H1 (cell line): Measurements from ENCODE around the gene CYREN. TPM values are rescaled to one million over a fixed set of nuclear protein-coding genes. Genes with fewer than 3 reads are reported as not detected.

ENCODE experiments used
- CTCF ChIA-PET: fragments of 300-600 bp; sonication (Branson Sonifier 250); formaldehyde crosslinking; loops from one replicate; lab custom pipeline; 2021; ENCODE audit not compliant: partially characterized antibody; lab: Charles Lee
- POLR2A ChIA-PET: fragments of 300-600 bp; sonication (Branson Sonifier 250); formaldehyde crosslinking; loops from one replicate; lab custom pipeline; 2021; ENCODE audit warnings: inconsistent platforms; ENCODE audit not compliant: partially characterized antibody; lab: Charles Lee
- DNase-seq, 2 experiments: peaks; one replicate each; pipeline versions ENCODE4 v3.0.0 to v3.0.0-alpha.2; 2010 to 2022; ENCODE audit warnings: low spot score in 2 of 2, low read depth in 1 of 2, mixed read lengths in 1 of 2
- FAIRE-seq: peaks from 2 replicates; lab custom pipeline; 2011; peaks lifted over from hg19 to GRCh38; lab: Jason Lieb, UNC
- H2AFZ ChIP-seq: 2 replicates; pipeline ENCODE4 v1.8.1; 2012; ENCODE audit warnings: low read length, inconsistent platforms
- H2AK5ac ChIP-seq: 2 replicates; pipeline ENCODE4 v1.6.1; 2013; ENCODE audit warnings: low read depth, low read length
- H2BK120ac ChIP-seq: replicated peaks from 2 replicates; pipeline ENCODE3; 2013; ENCODE audit warnings: low read depth, low read length, inconsistent platforms
- H2BK12ac ChIP-seq: 2 replicates; pipeline ENCODE4 v1.6.1; 2013; ENCODE audit warnings: low read depth, low read length
- H2BK15ac ChIP-seq: 2 replicates; pipeline ENCODE4 v1.6.1; 2013; ENCODE audit warnings: low read length
- H2BK20ac ChIP-seq: 2 replicates; pipeline ENCODE4 v1.6.1; 2013; ENCODE audit warnings: low read length
- H2BK5ac ChIP-seq: 2 replicates; pipeline ENCODE4 v1.6.1; 2013; ENCODE audit warnings: low read depth, low read length
- H3K14ac ChIP-seq: 2 replicates; pipeline ENCODE4 v1.6.1; 2013; ENCODE audit warnings: inconsistent platforms; ENCODE audit not compliant: insufficient read length
- H3K18ac ChIP-seq: 2 replicates; pipeline ENCODE4 v1.6.1; 2013; ENCODE audit warnings: low read length; ENCODE audit errors: extremely low read depth
- H3K23ac ChIP-seq: 2 replicates; pipeline ENCODE4 v1.6.1; 2013; ENCODE audit warnings: inconsistent platforms; ENCODE audit not compliant: insufficient read length
- H3K23me2 ChIP-seq: 2 replicates; pipeline ENCODE4 v1.6.1; 2013; ENCODE audit warnings: low read depth, low read length
- H3K27ac ChIP-seq: 2 replicates; pipeline ENCODE4 v1.6.1; 2011; ENCODE audit warnings: low read depth, low read length, inconsistent platforms
- H3K27me3 ChIP-seq, 4 experiments: replicated peaks in 1 of 4; 1 replicate in 1 of 4; 2 replicates in 3 of 4; pipeline versions ENCODE4 v1.6.1 to v1.8.1; 2011 to 2013; ENCODE audit warnings: low read length in 3 of 4, mild to moderate bottlenecking in 3 of 4, inconsistent platforms in 2 of 4, mixed read lengths in 2 of 4, moderate library complexity in 1 of 4; ENCODE audit not compliant: control insufficient read depth in 3 of 4, insufficient read depth in 3 of 4; ENCODE audit errors: extremely low read depth in 1 of 4
- H3K36me3 ChIP-seq, 4 experiments: 2 replicates each; pipeline versions ENCODE4 v1.6.1 to v1.8.1; 2011 to 2013; ENCODE audit warnings: mild to moderate bottlenecking in 4 of 4, low read length in 3 of 4, moderate library complexity in 2 of 4, control low read depth in 1 of 4, inconsistent platforms in 1 of 4; ENCODE audit not compliant: insufficient read depth in 4 of 4, control insufficient read depth in 2 of 4
- H3K4ac ChIP-seq: replicated peaks from 2 replicates; pipeline ENCODE3; 2013; ENCODE audit warnings: low read length, low read depth, mixed read lengths, inconsistent platforms; ENCODE audit not compliant: insufficient read length
- H3K4me1 ChIP-seq, 4 experiments: replicated peaks in 1 of 4; 1 replicate in 1 of 4; 2 replicates in 3 of 4; pipeline versions ENCODE4 v1.6.1 to v1.8.1; 2011 to 2013; ENCODE audit warnings: low read length in 3 of 4, inconsistent platforms in 2 of 4, mixed read lengths in 1 of 4; ENCODE audit not compliant: insufficient read depth in 4 of 4, control insufficient read depth in 3 of 4
- H3K4me2 ChIP-seq, 2 experiments: 2 replicates each; pipeline versions ENCODE4 v1.6.1 to v1.8.1; 2011 to 2013; ENCODE audit warnings: low read depth in 2 of 2, low read length in 2 of 2, control low read depth in 1 of 2, inconsistent platforms in 1 of 2, mild to moderate bottlenecking in 1 of 2; ENCODE audit not compliant: insufficient read depth in 1 of 2
- H3K4me3 ChIP-seq, 4 experiments: fragments of 200-600, 300-600 bp in 1 of 4; sonication (generic), shearing (Covaris generic), sonication (Bioruptor Twin) in 1 of 4; 2 replicates each; pipeline versions ENCODE4 v1.5.1 to v1.8.1; 2011 to 2016; ENCODE audit warnings: low read length in 4 of 4, low read depth in 3 of 4, control low read depth in 2 of 4, inconsistent platforms in 2 of 4, mild to moderate bottlenecking in 2 of 4, mixed read lengths in 1 of 4, moderate library complexity in 1 of 4; ENCODE audit not compliant: insufficient read depth in 2 of 4; ENCODE audit errors: extremely low read depth in 1 of 4
- H3K56ac ChIP-seq: replicated peaks from 2 replicates; pipeline ENCODE3; 2013; ENCODE audit warnings: low read depth, mild to moderate bottlenecking, mixed read lengths, low read length, inconsistent platforms; ENCODE audit not compliant: insufficient read length
- H3K79me1 ChIP-seq: 2 replicates; pipeline ENCODE4 v1.6.1; 2013; ENCODE audit warnings: low read depth, low read length, control low read depth
- H3K79me2 ChIP-seq, 2 experiments: 2 replicates each; pipeline versions ENCODE4 v1.6.1 to v1.8.1; 2012 to 2013; ENCODE audit warnings: low read length in 2 of 2, mild to moderate bottlenecking in 2 of 2, inconsistent platforms in 1 of 2; ENCODE audit not compliant: insufficient read depth in 2 of 2, control insufficient read depth in 1 of 2
- H3K9ac ChIP-seq, 4 experiments: replicated peaks in 1 of 4; 1 replicate in 1 of 4; 2 replicates in 3 of 4; pipeline versions ENCODE4 v1.6.1 to v1.8.1; 2011 to 2013; ENCODE audit warnings: low read depth in 3 of 4, low read length in 3 of 4, control low read depth in 2 of 4, mild to moderate bottlenecking in 2 of 4, moderate library complexity in 2 of 4, inconsistent platforms in 1 of 4; ENCODE audit errors: extremely low read depth in 1 of 4
- H3K9me3 ChIP-seq, 2 experiments: 2 replicates each; pipeline versions ENCODE4 v1.6.1 to v1.8.1; 2012 to 2013; ENCODE audit warnings: mild to moderate bottlenecking in 2 of 2, moderate library complexity in 2 of 2, control low read depth in 1 of 2, inconsistent platforms in 1 of 2, low read depth in 1 of 2, low read length in 1 of 2, mixed read lengths in 1 of 2; ENCODE audit not compliant: insufficient read depth in 2 of 2
- H4K20me1 ChIP-seq, 2 experiments: replicated peaks in 1 of 2; 2 replicates each; pipeline versions ENCODE3 to v1.8.1; 2011 to 2013; ENCODE audit warnings: inconsistent platforms in 2 of 2, low read length in 2 of 2, mild to moderate bottlenecking in 1 of 2; ENCODE audit not compliant: insufficient read depth in 2 of 2, control insufficient read depth in 1 of 2
- H4K5ac ChIP-seq: 2 replicates; pipeline ENCODE4 v1.6.1; 2013; ENCODE audit warnings: low read length, low read depth, mixed read lengths, inconsistent platforms; ENCODE audit not compliant: insufficient read length
- H4K8ac ChIP-seq: 2 replicates; pipeline ENCODE4 v1.8.0; 2013; ENCODE audit warnings: mild to moderate bottlenecking, moderate library complexity, low read length, inconsistent platforms; ENCODE audit not compliant: insufficient read depth; ENCODE audit errors: extremely low read depth
- H4K91ac ChIP-seq: replicated peaks from 2 replicates; pipeline ENCODE3; 2013; ENCODE audit warnings: low read length, mixed read lengths, inconsistent platforms; ENCODE audit not compliant: insufficient read length
- CBX8 ChIP-seq: fragments of 300-800, 300-1000 bp; sonication (generic); IDR thresholded peaks from 2 replicates; pipeline ENCODE4 v1.7.1; 2016; ENCODE audit warnings: low read depth, low read length, borderline replicate concordance
- CREB1 ChIP-seq: IDR thresholded peaks from 2 replicates; pipeline ENCODE4 v1.6.1; 2012; ENCODE audit warnings: inconsistent platforms
- EGR1 ChIP-seq: IDR thresholded peaks from 2 replicates; pipeline ENCODE4 v1.6.1; 2011; ENCODE audit warnings: low read depth, low read length, borderline replicate concordance
- EP300 ChIP-seq, 2 experiments: IDR thresholded peaks; 1 replicate in 1 of 2; 2 replicates in 1 of 2; pipeline ENCODE4 v1.6.1; 2011 to 2012; ENCODE audit warnings: low read depth in 2 of 2, low read length in 2 of 2, mild to moderate bottlenecking in 2 of 2, borderline replicate concordance in 1 of 2, inconsistent platforms in 1 of 2, moderate library complexity in 1 of 2
- GTF2F1 ChIP-seq: IDR thresholded peaks from 2 replicates; pipeline ENCODE4 v1.6.1; 2012; ENCODE audit warnings: low read depth, low read length, improper control_type of control experiment, borderline replicate concordance
- HDAC2 ChIP-seq, 2 experiments: fragments of 300-600 bp in 1 of 2; sonication (generic) in 1 of 2; IDR thresholded peaks; 2 replicates each; pipeline ENCODE4 v1.6.1; 2011 to 2012; ENCODE audit warnings: low read depth in 2 of 2, low read length in 2 of 2, mild to moderate bottlenecking in 2 of 2, moderate library complexity in 2 of 2, borderline replicate concordance in 1 of 2, inconsistent platforms in 1 of 2
- POLR2A ChIP-seq, 2 experiments: IDR thresholded peaks; 1 replicate in 1 of 2; 2 replicates in 1 of 2; pipeline ENCODE4 v1.6.1; 2011; ENCODE audit warnings: low read depth in 2 of 2, low read length in 2 of 2, mild to moderate bottlenecking in 2 of 2; ENCODE audit errors: control extremely low read depth in 1 of 2
- RFX5 ChIP-seq: IDR thresholded peaks from 2 replicates; pipeline ENCODE4 v1.6.1; 2011; ENCODE audit warnings: low read depth, low read length, improper control_type of control experiment, borderline replicate concordance
- RNF2 ChIP-seq: fragments of 200-900, 300-1000 bp; sonication (generic); IDR thresholded peaks from 2 replicates; pipeline ENCODE4 v1.7.1; 2016; ENCODE audit warnings: borderline replicate concordance, low read depth, mild to moderate bottlenecking, antibody characterized with exemption, low read length; ENCODE audit not compliant: poor library complexity, severe bottlenecking; ENCODE audit errors: missing control alignments
- SP1 ChIP-seq: IDR thresholded peaks from 2 replicates; pipeline ENCODE4 v1.6.1; 2011; ENCODE audit warnings: low read depth, low read length
- TAF1 ChIP-seq: IDR thresholded peaks from 2 replicates; pipeline ENCODE4 v1.6.1; 2011; ENCODE audit warnings: mild to moderate bottlenecking, low read depth, low read length
- YY1 ChIP-seq: IDR thresholded peaks from 2 replicates; pipeline ENCODE4 v1.6.1; 2011; ENCODE audit warnings: low read depth, mild to moderate bottlenecking, low read length
- WGBS, 2 experiments: shearing (Covaris generic) in 1 of 2; methylation state at CpG; one replicate each; pipeline versions ENCODE4 v1.1.6 to v1.1.7; 2013 to 2015; ENCODE audit warnings: low lambda C conversion rate in 2 of 2, mixed read lengths in 2 of 2, inconsistent platforms in 1 of 2, low coverage in 1 of 2, missing lambda C conversion rate in 1 of 2; ENCODE audit not compliant: insufficient replicate concordance in 2 of 2, insufficient coverage in 1 of 2, insufficient read length in 1 of 2; ENCODE audit errors: extremely low coverage in 1 of 2, missing lambda C conversion rate in 1 of 2; 5-methylcytosine and 5-hydroxymethylcytosine counted together
- polyA plus RNA-seq, 7 experiments: library from polyadenylated mRNA; depleted of rRNA in 3 of 7; stranded (reverse) in 5 of 7; unstranded in 2 of 7; fragments of >200 nt in 5 of 7; fragments of 200-250 nt in 2 of 7; gene quantifications; 1 replicate in 5 of 7; 2 replicates in 1 of 7; 4 replicates in 1 of 7; pipeline versions ENCODE4 v1.2.1 to v1.2.3, GENCODE V29; 2011 to 2013; ENCODE audit warnings: missing spikeins in 2 of 7, mixed read lengths in 2 of 7
- total RNA-seq: library from RNA; stranded (reverse); fragmentation: NEBNext Ultra II Directional; extraction: Animal tissue kit (Norgen Biotek cat#: 25700); gene quantifications from 2 replicates; pipeline ENCODE4 v1.2.1, GENCODE V29; 2021

CYREN gene
- total and polyA plus RNA-seq, 2 of the 8 experiments (the other 6 are each of a cell fraction or from before 2014, with no cell fraction given), result 25.1 to 46.2 TPM

GRCh38 chr7:135197906-135198655 lies 27.6 kb upstream of the CYREN start:
- H3K18ac ChIP-seq, result no peak overlapping the region
- POLR2A ChIA-PET, result interaction anchor here (0.8 kb wide), 1 partner anchor 36 kb away, joined by 3 read pairs; no protein-coding TSS in a partner anchor
- 93% methylated on average over 15 of the region's 15 CpGs; no CpG with 5 or more reads in 1 of the 2 experiments for WGBS, 2 experiments
- H4K91ac ChIP-seq, result no peak overlapping the region
- CTCF ChIA-PET, result interaction anchor here (1.1 to 1.4 kb wide), 3 partner anchors 9 to 40 kb away, joined by 3 read pairs; no protein-coding TSS in a partner anchor
- no peak overlapping the region for H3K9ac ChIP-seq
- H2BK12ac ChIP-seq, result no peak overlapping the region
- no peak overlapping the region for H4K8ac ChIP-seq
- DNase-seq, result no peak
- no peaks in the 10 kb centered on the region for H3K79me2 ChIP-seq
- H3K79me1 ChIP-seq, result no peaks in the 10 kb centered on the region; the same call in 1 of the 2 replicates
- H3K36me3 ChIP-seq, result 0 out of 8 replicates have a peak, but pooled peaks cover 0 to 6% (median 0%) of the 10 kb centered on the region in 4 experiments
- no peak overlapping the region for H2AFZ ChIP-seq
- no peak overlapping the region for H3K4me2 ChIP-seq
- H3K4ac ChIP-seq, result no peak overlapping the region
- no peak for FAIRE-seq
- H3K14ac ChIP-seq, result no peak overlapping the region
- peaks cover 0 to 6% (median 2%) of the 10 kb centered on the region in 4 experiments; a peak in 3 of 7 replicates for H3K4me1 ChIP-seq
- no peak overlapping the region for H4K5ac ChIP-seq
- no peak overlapping the region for H2BK120ac ChIP-seq
- no peak overlapping the region for H2BK5ac ChIP-seq
- no peaks in the 10 kb centered on the region for H3K23me2 ChIP-seq
- no peak overlapping the region for H3K23ac ChIP-seq
- no peak overlapping the region for H3K4me3 ChIP-seq
- H2AK5ac ChIP-seq, result no peak overlapping the region
- no peak overlapping the region for H3K27ac ChIP-seq
- peaks cover 0 to 3% of the 10 kb centered on the region in 2 experiments for H4K20me1 ChIP-seq
- H3K56ac ChIP-seq, result no peak overlapping the region
- H2BK15ac ChIP-seq, result no peak overlapping the region
- no peaks in the 10 kb centered on the region for H3K27me3 ChIP-seq
- no peak overlapping the region for H2BK20ac ChIP-seq
- no peaks in the 10 kb centered on the region for H3K9me3 ChIP-seq
- TF ChIP-seq TAF1, result no peak
- no peak for TF ChIP-seq HDAC2 (IDR thresholded peaks at IDR 0.05; ENCODE audit: borderline replicate concordance in 1 of 2, low read depth in 2 of 2, low read length in 2 of 2)
- TF ChIP-seq YY1, result no peak
- no peak for TF ChIP-seq EP300 (IDR thresholded peaks at IDR 0.05; ENCODE audit: borderline replicate concordance in 1 of 2, low read depth in 2 of 2, low read length in 2 of 2)
- no peak for TF ChIP-seq CREB1
- no peak for TF ChIP-seq RFX5
- no peak for TF ChIP-seq CBX8
- no peak for TF ChIP-seq EGR1
- no peak for TF ChIP-seq GTF2F1
- no peak for TF ChIP-seq RNF2
- TF ChIP-seq SP1, result no peak
- no peak for TF ChIP-seq POLR2A (IDR thresholded peaks at IDR 0.05; ENCODE audit: control extremely low read depth in 1 of 2, low read depth in 2 of 2, low read length in 2 of 2)
